Measurements from ENCODE around the gene KPNA3. TPM values are rescaled to one million over a fixed set of nuclear protein-coding genes. Genes with fewer than 3 reads are reported as not detected.

Gene KPNA3
- total RNA-seq, 2 donors from 2014 or later = 44.8 to 50.2 TPM

DNA sequence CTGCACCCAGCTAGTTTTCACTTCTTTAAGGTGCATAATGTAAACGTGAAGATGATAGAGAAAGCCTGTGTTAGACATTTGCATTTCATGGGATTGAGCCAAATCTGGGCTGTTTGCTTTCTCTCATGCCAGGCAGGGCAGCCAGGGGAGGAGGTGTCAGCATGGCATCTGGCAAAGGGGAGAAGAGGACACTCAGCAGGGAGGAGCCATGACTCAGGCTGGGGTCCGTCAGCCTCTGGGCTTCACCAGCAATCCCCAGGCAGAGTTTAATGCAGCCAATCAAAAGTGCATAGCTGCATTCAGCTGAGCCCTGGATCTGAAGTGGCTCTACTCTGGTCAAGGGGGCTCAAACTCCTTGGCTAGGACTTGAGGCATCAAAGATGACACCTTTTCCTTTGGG, 124.7 kb downstream of the KPNA3 start:
- H3K27ac Mint-ChIP-seq = no peak overlapping the region
- ATAC-seq = no peak
- no peaks in the 10 kb centered on the region for H3K9me3 Mint-ChIP-seq
- no peaks in the 10 kb centered on the region for H3K27me3 Mint-ChIP-seq
- no peak overlapping the region for H3K4me3 Mint-ChIP-seq
- DNase-seq (ENCODE audit: low spot score) = no peak
- peaks cover 0 to 3% of the 10 kb centered on the region in 2 donors for H3K4me1 Mint-ChIP-seq (ENCODE audit: low read depth in 2 of 2)
- no peaks in the 10 kb centered on the region for H3K36me3 Mint-ChIP-seq

DNA sequence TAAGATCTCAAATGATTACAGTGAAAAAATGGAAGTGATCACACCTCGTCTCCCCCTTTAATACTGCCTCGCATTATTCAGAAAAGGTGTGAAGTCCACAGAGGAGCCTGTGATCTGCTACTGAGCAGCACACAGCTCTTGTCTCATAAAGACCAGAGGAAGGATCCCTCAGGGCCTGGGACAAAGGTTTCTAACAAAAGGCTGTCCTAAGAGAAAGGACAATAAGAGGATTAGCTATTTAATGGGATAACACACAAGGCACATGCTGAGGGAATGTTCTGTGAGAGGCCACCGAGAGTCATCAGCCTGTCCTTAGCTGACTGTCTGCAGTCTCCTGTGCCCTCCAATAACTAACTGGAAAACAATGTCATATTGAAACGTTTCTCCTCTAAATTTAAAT, 127.9 kb downstream of the KPNA3 start:
- H3K4me3 Mint-ChIP-seq = no peak overlapping the region
- ATAC-seq (no peak), DNase-seq (ENCODE audit: low spot score) (no peak)
- peaks cover 9% of the 10 kb centered on the region for H3K36me3 Mint-ChIP-seq
- no peak overlapping the region for H3K27ac Mint-ChIP-seq
- H3K27me3 Mint-ChIP-seq = no peaks in the 10 kb centered on the region
- H3K4me1 Mint-ChIP-seq (ENCODE audit: low read depth in 2 of 2) = peaks cover 0 to 2% of the 10 kb centered on the region in 2 donors
- H3K9me3 Mint-ChIP-seq = no peaks in the 10 kb centered on the region

DNA sequence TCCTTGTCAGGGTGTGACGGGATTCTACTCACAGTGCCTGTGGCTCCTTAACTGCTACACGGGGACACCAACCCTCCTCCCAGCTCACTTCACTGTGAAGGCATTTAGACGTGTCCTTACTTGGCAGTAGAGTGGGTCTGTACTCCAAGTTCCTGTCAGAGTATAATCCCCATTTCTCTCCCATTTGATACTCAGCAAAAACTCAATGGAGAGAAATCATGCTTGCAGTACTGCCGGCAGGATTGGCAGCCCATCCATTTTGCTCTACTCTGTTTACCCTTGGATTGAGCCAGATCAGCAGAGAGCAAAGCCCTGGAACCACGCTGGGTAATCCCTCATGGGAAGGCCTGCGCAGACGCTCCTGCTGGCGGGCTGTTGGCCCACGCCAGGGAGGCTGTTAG, 135.2 kb downstream of the KPNA3 start:
- no peak for ATAC-seq
- H3K27ac Mint-ChIP-seq = no peak overlapping the region
- DNase-seq (ENCODE audit: low spot score) = no peak

DNA sequence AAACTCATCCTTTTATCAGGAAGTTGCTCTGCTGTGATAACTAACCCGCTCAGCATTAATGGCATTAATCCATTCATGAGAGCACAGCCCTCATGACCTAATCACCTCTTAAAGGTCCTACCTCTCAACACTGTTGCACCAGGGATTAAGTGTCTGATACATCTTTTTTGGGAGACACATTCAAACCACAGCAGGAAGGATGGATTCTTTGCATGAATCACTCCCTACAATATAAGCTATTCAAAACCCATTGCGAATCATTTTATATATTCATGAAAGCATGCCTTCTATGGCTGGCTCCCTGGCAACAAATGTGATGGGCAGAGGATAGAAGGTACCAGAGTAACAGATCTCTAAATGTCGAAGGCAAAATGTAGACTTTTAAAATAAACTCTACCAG, 136.6 kb downstream of the KPNA3 start:
- ATAC-seq (no peak), DNase-seq (ENCODE audit: low spot score) (no peak)
- H3K9me3 Mint-ChIP-seq = no peaks in the 10 kb centered on the region
- H3K27ac Mint-ChIP-seq = no peak overlapping the region
- peaks cover 0 to 5% of the 10 kb centered on the region in 2 donors for H3K4me1 Mint-ChIP-seq (ENCODE audit: low read depth in 2 of 2)
- H3K4me3 Mint-ChIP-seq = no peak overlapping the region
- H3K36me3 Mint-ChIP-seq = peaks cover under 1% of the 10 kb centered on the region
- no peaks in the 10 kb centered on the region for H3K27me3 Mint-ChIP-seq

More for the DNA sequence above, 135.2 kb downstream of the KPNA3 start:
- peaks cover 9% of the 10 kb centered on the region for H3K36me3 Mint-ChIP-seq
- H3K4me1 Mint-ChIP-seq (ENCODE audit: low read depth in 2 of 2) = peaks cover 0 to 5% of the 10 kb centered on the region in 2 donors
- H3K4me3 Mint-ChIP-seq = no peak overlapping the region
- H3K9me3 Mint-ChIP-seq = no peaks in the 10 kb centered on the region
- H3K27me3 Mint-ChIP-seq = no peaks in the 10 kb centered on the region

DNA sequence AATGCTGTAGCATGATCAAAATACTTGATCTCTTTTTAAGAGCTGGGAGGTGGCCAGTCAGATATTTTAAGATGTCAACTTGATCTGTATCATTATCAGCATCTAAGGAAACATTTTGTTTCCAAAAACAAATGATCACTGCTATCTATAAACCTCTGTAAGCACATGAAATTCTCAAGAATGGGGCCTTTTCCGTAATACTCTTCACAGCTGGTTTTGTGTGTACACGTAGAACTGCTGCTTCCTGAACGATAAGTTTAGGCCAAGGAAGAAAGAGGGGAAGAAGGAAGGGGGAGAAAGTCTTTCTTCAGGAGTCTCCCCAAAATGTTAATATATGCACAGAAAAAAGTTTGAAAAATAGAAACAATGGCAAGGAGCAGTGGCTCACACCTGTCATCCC, 138.5 kb downstream of the KPNA3 start:
- no peak overlapping the region for H3K4me3 Mint-ChIP-seq
- DNase-seq (ENCODE audit: low spot score) (no peak), ATAC-seq (no peak)
- no peaks in the 10 kb centered on the region for H3K9me3 Mint-ChIP-seq
- peaks cover 0 to 5% of the 10 kb centered on the region in 2 donors for H3K4me1 Mint-ChIP-seq (ENCODE audit: low read depth in 2 of 2)
- H3K36me3 Mint-ChIP-seq = no peaks in the 10 kb centered on the region
- no peak overlapping the region for H3K27ac Mint-ChIP-seq
- no peaks in the 10 kb centered on the region for H3K27me3 Mint-ChIP-seq

DNA sequence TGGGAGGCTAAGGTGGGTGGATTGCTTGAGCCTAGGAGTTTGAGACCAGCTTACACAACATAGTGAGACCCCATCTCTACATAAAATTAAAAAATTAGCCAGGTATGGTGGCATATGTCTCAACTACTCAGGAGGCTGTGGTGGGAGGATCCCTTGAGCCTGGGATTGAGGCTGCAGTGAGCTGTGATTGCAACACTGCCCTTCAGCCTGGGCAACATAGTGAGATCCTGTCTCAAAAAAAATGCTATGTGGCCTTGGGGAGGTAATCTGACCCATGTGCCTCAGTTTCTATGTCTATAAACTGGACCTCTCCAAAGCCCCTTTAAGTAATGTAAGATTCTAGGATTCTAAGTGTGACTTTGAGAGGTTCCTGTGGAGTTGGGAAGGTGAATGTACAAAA, 139.0 kb downstream of the KPNA3 start:
- Mint-ChIP-seq H3K27ac (no peak overlapping the region), H3K9me3 (no peaks in the 10 kb centered on the region), H3K4me1 (ENCODE audit: low read depth in 2 of 2) (peaks cover 0 to 5% of the 10 kb centered on the region in 2 donors), H3K36me3 (no peaks in the 10 kb centered on the region), H3K4me3 (no peak overlapping the region), H3K27me3 (no peaks in the 10 kb centered on the region)
- DNase-seq (ENCODE audit: low spot score) (no peak), ATAC-seq (no peak)

DNA sequence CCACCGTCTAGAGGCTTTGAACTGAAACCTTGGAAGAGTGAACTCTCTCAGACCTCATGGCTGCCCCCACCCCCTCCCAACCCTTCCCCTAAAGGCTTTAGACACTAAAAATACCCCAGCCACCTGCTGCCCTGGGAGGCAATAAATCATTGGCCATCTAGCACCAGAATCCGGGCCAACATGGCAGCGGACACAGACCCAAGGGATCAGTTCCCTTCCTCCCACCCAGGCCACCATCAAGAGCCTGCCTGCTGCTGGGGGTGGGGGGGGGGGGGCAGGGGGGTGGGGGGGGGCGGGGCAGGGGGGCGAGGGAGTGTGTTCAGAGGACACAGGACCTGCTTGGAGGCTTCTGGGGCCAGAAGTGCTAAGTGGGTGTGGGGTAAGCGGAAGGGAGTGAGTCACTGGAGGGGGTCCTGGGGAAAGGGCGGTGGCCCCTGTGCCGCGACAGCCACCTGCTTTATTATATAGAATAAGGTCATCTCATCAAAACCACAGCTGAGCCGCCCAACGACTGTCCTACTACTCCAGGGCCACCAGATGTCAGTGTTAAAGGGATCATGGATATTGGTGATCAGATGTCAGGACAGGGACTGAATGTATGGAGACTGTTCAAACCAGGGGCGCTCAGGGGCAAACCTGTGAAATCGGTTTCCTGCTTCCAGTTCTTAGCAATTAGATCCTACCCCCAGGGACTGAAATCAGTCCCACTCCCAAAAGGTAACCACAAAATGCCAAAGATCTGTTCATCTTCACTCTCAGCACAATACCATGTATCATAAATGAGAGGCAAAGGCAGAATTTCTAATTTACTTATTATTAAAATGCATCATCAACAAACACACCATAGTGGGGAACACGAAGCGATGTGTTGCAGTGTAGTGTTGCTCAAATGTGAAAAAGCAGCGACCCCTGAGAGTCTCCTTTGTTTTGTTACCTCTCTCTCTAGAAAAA, 139.9 kb downstream of the KPNA3 start:
- peak; percentile 49 to 50 for ATAC-seq
- H3K4me1 Mint-ChIP-seq (ENCODE audit: low read depth in 2 of 2) = peaks cover 0 to 5% of the 10 kb centered on the region in 2 donors

DNA sequence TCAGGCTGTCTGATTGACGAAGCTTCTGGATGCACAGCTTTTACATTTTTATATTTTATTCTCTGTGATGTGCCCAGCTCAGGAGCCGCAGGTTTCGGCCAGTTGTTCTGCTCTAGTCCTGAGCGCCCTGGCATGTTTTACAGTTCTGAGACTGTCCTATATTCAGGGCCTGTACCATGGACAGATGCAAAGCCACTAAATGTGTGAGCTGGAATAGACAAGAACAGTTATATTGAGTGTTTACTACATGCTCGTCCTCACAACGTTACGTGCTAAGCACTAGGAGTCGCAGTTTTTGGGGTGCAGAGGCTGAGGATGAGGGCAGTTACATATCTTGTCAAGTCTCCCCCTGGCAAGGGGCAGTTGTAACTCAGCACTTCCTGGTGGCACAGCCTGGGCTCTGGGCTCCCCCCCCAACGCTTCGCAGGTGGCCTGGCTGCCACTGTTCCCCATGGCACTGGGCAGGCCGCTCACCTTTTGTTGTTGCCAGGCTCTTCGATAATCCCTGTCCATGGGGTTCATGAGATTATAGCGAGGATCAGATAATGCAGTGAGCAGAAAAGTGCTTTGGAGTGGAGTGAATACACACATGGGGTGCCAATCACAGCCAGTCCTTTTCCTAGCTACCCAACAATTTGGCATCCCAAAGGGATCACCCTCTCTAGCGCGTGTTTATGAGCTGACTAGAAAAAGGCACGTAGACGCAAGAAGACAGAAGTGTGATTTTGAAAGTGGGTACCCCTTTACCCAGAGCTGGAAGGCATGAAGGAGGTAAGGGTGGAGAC, 140.7 kb downstream of the KPNA3 start:
- no peak for ATAC-seq
- H3K27ac Mint-ChIP-seq = no peak overlapping the region
- no peak for DNase-seq (ENCODE audit: low spot score)
- H3K4me1 Mint-ChIP-seq (ENCODE audit: low read depth in 2 of 2) = peaks cover 0 to 5% of the 10 kb centered on the region in 2 donors
- no peaks in the 10 kb centered on the region for H3K36me3 Mint-ChIP-seq
- no peaks in the 10 kb centered on the region for H3K9me3 Mint-ChIP-seq
- H3K4me3 Mint-ChIP-seq = no peak overlapping the region
- no peaks in the 10 kb centered on the region for H3K27me3 Mint-ChIP-seq

More for the DNA sequence above, 139.9 kb downstream of the KPNA3 start:
- H3K36me3 Mint-ChIP-seq = no peaks in the 10 kb centered on the region
- no peak for DNase-seq (ENCODE audit: low spot score)
- H3K9me3 Mint-ChIP-seq = no peaks in the 10 kb centered on the region
- H3K27ac Mint-ChIP-seq = no peak overlapping the region
- H3K27me3 Mint-ChIP-seq = no peaks in the 10 kb centered on the region
- H3K4me3 Mint-ChIP-seq = no peak overlapping the region

DNA sequence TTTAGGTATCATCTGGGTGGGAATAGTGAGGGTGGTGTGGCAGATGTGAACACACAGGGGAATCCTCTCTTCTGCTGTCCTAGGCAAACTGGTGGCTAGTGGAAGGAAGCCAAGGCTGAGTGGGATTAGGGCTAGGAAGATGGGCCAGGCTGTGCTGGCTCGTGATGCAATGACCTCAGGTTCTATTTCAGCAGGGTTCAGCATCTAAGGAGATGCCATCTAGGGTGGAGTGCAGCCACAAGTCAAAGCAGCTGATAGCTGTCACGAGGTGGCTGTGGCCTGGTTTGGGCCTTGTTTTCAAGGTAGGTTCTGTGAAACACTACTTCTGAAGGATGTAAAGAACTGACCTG, 142.5 kb downstream of the KPNA3 start:
- Mint-ChIP-seq H3K36me3 (no peaks in the 10 kb centered on the region), H3K4me1 (ENCODE audit: low read depth in 2 of 2) (peaks cover 0 to 5% of the 10 kb centered on the region in 2 donors), H3K27me3 (no peaks in the 10 kb centered on the region), H3K4me3 (no peak overlapping the region), H3K9me3 (no peaks in the 10 kb centered on the region), H3K27ac (no peak overlapping the region)
- no peak for DNase-seq (ENCODE audit: low spot score)
- no peak for ATAC-seq

Other genes with a start within 250 kb of the KPNA3 start
- 10 to 100 TPM; 13.0 to 21.3 TPM for gene RCBTB1, start 207.1 kb downstream of the KPNA3 start, total RNA-seq
- gene ARL11, start 164.2 kb downstream of the KPNA3 start, total RNA-seq = under 1 TPM; 0.48 to 0.50 TPM
- 10 to 100 TPM; 20.1 to 39.0 TPM for gene EBPL, start 101.2 kb downstream of the KPNA3 start, total RNA-seq
- 1 to 10 TPM; 5.2 to 8.0 TPM for gene SPRYD7, start 143.7 kb upstream of the KPNA3 start, total RNA-seq
- gene TRIM13, start 204.4 kb upstream of the KPNA3 start, total RNA-seq = 10 to 100 TPM; 13.8 to 15.9 TPM
- gene KCNRG, start 222.8 kb upstream of the KPNA3 start, total RNA-seq = under 1 TPM in 1 of 2 donors, not detected in 1; 0.67 TPM